ENCODE data around the gene ARHGEF18.
A peak's percentile ranks its signal among the peaks of the same experiment; 100 is the strongest.

Gene ARHGEF18

DNA sequence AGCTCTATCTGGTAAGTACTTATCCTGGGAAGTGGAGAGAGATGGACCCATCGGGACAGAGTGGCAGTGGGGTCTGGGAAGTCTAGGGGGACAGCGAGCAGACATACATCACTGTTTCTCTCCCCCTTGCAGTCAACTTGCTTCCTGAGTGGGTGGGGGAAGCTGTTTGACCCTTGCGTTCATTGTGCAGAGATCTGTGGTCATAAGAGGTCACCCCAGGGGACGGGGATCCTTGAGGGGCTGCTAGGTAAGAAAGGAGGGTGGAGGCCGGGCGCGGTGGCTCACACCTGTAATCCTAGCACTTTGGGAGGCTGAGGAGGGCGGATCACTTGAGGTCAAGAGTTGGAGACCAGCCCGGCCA is 474 bp downstream of the ARHGEF18 start:
- DNase-seq = no peak

DNA sequence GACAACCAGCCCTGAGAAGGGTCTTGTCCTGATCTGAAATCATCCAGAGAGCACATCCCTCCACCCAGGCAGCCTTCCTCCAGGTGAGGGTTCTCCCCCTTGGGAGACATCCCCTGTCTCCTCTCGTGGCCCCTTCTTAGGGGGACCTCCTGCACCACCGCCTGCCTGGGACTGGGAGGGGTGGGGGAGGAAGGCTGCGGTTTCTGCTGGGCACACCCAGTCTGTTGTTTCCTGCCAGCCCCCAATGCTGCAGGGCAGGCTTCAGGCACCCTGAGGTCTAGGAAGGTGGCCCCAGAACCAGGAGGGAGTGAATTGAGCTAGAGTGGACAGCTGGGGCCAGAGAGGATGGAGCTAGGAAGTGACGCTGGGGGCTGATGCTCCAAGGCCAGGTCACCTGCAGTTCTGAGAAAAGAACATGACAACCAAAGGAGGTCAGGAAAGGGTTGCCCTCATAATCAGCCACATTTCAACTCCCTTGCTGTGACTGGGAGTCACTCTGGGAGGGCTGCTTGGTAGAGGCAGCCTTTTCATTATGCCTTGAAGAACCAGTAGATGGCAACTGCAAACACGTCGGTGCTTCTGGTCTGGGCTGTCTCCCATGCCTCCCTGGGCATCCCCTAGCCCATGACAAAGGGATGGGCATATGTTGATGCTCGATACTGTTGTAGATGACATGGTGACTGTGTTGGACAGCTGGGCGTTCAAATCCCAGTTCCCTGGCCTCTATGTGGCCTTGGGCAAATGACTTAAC is 1.4 kb downstream of the ARHGEF18 start:
- no peak for DNase-seq

DNA sequence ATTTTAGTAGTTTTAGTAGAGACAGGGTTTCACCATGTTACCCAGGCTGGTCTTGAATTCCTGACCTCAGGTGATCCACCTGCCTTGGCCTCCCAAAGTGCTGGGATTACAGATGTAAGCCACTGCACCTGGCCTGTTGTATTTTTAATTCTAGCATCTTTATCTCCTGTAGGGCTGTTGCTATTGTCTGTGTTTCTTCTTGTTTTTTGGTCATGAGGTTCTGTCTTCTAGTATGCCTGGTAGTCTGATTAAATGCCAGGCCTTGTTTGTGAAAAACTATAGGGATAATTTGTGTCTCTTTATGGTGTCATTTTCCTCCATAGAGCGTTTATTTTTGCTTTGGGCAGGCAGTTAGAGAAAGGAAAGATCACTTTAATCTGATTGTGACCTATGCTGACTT is 3.1 kb downstream of the ARHGEF18 start:
- no peak for DNase-seq

DNA sequence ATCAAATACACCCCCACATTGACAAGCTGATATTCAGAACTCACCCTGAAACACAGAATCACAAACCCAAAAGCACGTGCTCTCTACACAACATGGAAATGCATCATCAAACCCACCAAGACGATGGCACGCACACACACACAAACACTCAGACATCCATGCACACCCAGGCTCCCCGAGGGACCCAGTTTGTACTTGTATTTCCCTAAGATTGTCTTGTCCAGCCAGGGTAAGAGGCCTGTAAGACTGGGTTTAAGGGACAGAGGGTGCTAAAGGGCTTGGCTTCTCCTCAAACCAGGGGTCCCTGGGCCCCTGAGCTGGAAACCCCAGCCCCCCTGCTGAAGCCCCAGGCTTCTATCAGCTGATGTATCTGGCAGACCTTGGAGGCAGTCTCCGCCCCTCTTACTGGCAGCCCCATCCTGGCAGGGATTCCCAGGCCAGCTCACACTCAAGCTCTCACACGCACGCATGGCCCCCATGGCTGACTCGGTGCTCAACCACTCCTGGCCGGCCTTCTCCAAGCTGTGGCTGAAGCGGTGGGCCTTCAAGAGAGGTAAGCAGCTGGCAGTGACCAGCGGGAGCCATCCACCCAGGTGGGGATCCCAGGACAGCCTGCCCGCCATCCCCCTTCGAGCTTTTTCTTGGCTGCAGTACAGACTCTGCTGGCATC is 6.5 kb downstream of the ARHGEF18 start:
- no peak for DNase-seq

DNA sequence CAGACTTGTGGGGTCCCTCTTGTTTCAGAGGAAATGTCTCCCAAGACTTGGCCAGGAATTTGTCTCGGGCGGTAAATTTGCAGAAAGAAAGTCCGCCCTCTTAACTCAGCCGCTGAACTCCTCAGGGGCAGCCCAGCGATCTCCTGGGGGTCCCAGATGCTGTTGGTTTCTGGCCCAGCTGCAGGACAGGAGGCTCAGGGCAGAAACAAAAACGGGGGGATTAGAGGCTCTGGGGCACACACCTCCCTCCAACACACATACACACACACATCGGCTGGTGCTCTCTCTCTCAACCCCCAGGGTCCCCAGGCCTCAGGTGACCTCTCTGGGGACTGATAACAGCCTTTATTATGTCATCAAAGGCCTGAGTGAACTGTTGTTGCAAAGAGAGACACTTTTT is 7.1 kb downstream of the ARHGEF18 start:
- DNase-seq = no peak

DNA sequence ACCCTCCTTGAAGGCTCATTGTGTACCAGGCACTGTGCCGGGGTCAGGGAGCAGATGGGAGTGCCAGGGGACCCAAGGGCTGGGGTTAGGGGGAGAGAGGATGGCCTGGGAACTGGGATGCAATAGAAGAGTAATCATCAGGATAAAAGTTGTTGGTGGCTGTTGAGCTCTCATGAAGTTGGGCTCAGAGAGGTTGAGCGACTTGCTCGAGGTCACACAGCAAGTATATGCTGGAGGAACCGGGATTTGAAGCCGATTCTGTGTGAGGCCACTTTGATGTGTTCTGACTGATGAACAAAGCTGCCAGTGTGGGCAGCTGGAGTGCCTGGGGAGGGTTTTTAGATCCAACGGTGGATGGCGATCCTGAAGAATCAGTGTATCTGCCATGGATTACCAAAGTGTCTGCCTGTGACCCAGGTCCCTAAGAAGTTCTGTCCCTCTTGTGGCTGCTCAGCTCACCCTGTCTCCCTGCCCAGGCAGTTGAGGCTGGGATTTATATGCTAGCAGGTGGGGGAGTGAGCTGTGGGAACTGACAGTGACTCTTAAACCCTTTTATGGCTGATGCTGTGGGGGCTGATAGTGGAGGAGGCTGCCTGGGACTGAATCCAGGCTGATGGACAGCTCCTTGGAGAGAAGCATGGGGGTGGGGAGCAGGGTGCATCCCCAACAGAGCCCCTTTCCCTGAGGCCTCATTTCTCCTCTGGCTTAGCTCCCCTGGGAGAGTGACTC is 8.3 kb downstream of the ARHGEF18 start:
- DNase-seq = no peak

DNA sequence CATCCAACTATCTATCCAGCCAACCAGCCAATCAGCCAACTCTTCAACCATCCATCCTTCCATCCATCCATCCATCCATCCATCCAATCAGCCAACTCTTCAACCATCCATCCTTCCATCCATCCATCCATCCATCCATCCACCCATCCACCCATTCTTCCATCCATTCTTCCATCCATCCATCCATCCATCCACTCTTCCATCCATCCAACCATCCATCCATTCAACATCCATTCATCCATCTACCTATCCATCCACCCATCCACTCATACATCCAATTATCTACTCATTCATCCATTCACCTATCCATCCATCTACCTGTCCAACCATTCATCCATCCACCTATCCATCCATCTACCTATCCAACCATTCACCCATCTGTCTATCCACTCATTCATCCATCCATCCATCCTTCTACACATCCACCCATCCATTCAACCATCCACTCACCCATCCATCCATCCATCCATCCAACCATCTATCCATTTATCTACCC is 9.4 kb downstream of the ARHGEF18 start:
- DNase-seq = no peak

DNA sequence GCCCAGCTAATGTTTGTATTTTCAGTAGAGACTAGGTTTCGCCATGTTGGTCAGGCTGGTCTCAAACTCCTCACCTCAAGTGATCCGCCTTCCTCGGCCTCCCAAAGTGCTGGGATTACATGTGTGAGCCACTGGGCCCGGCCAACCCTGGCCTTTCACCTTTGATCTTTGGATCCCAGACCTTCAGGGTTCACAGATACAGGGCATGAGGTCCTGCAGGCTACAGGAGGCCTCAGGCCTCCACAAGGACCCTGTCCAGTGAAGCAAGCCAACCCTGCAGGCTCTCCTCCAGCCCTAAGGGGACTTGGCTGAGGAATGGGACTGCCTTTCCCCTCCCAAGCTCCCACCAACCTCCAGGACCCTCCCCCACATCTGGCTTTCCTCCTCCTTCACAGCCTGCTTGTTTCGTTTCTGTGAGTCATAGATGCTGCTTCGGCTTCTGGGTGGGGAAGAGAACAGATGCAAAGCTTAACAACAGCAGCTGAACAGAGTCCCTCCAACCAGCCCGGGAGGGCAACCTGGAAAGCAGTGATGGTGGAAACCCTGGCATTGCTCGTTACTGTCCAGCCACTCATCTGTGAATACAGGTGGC is 11.8 kb downstream of the ARHGEF18 start:
- DNase-seq = no peak

DNA sequence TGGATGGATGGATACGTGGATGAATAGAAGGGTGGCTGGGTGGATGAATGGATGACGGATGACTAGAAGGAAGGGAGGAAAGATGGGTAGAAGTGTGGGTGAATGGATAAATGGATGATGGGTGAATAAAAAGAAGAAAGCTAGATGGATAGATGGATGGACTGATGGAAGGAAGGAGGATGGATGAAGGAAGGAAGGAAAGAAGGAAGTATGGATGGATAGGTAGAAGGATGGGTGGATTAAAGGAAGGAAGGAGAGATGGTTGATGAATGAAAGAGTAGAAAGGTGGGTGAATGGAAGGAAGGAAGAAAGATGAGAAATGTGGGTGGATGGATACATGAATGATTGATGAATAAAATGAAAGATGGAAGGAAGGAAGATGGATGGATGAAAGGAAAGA is 14.5 kb downstream of the ARHGEF18 start:
- no peak for DNase-seq

DNA sequence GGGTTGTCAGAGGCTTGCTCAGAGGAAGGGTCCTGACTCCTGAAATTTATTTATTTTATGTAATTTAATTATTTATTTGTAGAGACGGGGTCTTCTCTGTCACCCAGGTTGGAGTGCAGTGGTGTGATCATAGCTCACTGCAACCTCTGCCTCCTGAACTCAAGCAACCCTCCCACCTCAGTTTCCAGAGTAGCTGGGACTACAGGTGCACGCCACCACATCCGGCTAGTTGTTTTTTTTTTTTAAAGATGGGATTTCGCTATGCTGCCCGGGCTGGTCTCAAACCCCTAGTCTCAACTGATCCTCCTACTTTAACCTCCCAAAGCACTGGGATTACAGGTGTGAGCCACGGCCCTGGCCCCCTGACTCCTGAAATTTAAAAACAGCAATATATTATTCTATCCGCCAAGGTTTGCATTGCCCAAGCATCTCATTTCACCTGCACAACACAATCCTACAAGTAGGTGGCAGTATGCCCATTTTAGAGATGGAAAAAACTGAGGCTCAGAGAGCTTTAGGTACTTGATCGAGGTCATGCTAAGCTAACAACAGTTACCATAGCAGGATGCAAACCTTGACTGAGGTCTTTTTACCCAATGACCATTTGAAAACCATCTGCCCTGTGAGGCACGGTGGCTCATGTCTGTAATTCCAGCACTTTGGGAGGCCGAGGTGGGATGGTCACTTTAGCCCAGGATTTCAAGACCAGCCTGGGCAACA is 18.1 kb downstream of the ARHGEF18 start:
- peak; percentile 61 to 63 for DNase-seq

DNA sequence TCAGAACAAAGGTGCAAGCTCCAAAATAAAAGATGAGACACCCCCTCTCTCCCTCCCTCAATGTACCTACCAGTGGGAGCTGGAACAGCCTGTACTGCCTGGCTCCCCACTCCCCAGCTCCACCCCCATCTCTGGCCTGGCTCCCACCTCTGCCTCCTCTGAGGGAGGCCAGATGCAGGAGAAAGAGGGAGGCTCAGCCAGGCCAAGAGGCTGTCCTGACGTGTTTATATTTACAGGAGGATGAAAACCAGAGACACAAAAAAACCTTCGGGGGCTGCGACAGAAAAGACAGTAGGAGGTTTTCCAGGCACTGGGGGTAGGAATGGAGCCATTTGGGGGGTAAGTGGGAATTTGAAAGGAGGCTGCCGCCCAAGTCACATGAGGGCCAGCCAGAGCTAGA is 19.7 kb downstream of the ARHGEF18 start:
- no peak for DNase-seq

DNA sequence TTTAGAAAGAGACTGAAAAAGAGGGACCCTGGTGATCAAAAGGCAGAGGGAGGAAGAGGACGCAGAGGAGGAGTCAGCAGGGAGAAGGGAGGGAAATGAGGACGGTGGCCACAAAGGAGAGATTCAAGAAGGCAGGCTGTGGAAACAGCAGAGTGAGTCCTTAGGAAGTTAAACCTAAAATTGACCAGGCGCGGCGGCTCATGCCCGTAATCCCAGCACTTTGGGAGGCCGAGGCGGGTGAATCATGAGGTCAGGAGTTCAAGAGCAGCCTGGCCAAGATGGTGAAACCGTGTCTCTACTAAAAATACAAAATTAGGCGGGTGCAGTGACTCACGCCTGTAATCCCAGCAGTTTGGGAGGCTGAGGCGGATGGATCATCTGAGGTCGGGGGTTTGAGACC is 20.1 kb downstream of the ARHGEF18 start:
- peak; percentile 48 to 58 for DNase-seq

DNA sequence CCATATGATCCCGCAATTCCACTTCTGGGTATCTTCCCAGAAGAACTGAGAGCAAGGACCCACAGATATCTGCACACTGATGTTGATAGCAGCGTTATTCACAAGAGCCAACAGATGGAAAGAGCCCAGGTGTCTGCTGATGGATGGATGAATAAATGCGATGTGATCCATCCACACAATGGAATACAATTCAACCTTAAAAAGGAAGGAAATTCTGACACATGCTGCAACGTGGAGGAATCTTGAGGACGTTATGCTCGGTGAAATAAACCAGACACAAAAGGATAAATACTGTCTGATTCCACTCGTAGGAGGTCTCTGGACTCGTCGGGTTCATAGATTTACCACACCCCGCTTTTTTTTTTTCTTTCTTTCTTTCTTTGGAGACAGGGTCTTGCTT is 21.8 kb downstream of the ARHGEF18 start:
- DNase-seq = no peak

DNA sequence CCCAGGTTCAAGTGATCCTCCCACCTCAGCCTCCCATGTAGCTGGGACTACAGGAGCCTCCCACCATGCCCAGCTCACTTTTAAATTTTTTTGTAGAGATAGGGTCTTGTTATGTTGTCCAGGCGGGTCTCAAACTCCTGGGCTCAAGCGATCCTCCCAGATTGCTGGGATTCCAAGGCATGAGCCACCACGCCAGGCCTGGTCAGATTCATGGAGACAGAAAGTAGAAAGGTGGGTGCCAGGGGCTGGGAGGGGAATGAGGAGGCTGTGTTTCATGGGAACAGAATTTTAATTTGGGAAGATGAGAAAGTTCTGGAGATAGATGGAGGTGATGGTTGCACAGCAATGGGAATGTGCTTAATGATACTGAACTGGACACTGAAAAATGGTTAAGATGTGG is 22.3 kb downstream of the ARHGEF18 start:
- DNase-seq = no peak

DNA sequence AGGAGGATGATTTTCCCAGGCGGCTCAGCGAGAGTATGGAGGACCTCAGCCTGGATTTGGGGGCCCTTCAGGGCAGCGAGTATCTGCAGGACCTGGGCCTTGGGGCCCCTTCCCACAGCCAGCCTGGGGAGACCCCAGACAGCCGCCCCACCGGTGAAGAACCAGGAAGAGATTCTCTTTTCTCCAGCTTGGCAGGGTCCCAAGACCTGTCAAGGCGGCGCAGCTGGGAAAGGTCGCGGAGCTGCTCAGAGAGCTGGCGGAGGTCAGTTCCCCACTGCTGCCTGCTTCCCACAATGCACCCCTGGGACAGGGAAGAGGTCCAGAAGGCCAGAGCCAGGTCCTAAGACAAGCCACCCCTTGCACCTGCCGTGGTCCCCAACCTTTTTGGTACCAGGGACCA is 24.1 kb downstream of the ARHGEF18 start:
- no peak for DNase-seq

DNA sequence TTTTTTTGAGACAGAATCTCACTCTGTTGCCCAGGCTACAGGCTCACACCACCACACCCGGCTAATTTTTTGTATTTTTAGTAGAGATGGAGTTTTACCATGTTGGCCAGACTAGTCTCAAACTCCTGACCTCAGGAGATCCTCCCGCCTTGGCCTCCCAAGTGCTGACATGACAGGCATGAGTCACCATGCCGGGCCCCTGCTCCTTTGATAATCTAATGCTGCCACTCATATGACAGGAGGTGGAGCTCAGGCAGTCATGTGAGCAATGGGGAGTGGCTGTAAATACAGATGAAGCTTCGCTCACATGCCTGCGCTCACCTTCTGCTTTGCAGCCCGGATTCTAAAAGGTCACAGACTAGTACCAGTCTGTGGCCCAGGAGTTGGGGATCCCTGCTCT is 25.1 kb downstream of the ARHGEF18 start:
- peak in 1 of 2 donors; percentile 14 for DNase-seq

DNA sequence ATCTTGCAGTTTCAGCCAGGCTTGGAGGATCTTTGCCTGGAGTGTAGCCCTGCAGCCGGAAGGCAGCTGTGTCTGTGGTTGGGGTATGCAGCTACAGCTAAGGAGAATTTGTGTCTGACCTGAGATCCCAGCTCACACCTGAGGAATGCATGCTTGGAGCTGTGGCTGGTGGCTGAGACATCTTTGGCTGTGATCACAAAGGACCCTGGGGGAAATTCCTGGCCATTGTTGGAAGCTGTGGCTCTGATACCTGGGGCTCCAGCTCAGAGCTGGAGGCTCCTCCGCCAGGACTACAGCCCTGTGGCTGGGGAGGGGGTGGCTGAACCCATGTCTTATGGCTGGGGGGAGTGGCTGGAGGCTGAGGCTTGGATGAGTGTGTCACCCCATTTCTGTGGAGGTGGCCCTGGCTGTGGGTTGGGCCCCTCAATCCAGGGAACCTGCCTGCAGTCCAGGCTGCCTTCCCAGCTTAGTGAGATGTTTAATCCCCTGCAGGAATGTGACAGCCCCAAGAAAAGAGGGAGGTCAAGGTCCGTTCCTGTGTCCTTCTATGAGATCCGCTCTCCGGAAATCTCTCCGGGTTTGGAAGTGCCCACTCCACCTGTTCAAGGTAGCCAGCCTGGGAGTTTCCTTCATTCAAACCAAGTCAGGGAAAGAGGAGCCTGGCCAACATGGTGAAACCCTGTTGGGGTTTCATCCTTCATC is 27.6 kb downstream of the ARHGEF18 start:
- no peak for DNase-seq

DNA sequence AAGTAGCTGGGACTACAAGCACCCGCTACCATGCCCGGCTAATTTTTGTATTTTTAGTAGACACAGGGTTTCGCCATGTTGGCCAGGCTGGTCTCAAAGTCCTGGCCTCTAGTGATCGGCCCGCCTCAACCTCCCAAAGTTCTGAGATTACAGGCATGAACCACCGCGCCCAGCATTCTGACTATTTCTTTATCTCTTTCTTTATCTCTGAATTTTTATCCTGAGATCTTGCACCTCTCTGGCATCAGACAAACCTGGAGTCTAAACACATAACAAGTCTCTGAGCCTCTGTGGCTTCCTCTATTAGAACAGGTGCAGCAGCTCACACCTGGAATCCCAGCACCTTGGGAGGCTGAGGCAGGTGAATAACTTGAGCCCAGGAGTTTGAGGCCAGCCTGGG is 28.5 kb downstream of the ARHGEF18 start:
- no peak for DNase-seq

DNA sequence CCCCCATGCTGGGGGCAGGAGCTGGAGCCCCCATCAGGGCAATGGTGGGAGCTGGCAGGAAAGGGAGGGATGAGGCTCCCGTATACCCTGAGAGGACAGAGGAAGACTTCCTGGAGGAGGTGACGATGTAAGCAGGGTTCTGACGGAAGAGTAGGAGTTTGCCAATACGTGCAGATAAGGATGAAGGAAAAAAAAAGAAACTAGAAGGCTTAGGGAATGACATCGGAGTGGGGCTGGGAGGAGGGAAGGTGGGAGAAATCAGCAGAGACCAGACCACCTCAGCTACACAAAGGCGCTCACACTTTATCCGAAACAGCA is 32.3 kb downstream of the ARHGEF18 start:
- no peak for DNase-seq

DNA sequence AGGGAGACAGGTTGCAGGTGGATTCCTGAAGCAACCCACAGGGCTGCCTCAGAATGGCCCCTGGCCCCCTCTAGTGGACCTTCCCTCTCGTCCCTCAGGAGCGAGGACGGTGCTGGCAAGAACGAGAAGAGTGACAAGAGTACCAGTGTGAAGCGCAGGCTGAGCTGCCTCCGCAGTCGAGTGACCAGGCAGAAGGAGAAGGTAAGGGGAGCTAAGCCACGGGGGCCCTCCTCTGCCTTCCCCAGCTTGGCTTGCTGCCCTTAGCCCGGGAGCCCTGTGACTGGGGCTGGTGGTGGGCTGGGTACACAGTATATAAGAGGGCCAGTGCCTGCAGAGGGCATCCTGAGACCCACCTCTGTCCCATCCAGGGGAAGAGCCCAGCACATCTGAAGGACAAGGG is 34.0 kb downstream of the ARHGEF18 start:
- no peak for DNase-seq

DNA sequence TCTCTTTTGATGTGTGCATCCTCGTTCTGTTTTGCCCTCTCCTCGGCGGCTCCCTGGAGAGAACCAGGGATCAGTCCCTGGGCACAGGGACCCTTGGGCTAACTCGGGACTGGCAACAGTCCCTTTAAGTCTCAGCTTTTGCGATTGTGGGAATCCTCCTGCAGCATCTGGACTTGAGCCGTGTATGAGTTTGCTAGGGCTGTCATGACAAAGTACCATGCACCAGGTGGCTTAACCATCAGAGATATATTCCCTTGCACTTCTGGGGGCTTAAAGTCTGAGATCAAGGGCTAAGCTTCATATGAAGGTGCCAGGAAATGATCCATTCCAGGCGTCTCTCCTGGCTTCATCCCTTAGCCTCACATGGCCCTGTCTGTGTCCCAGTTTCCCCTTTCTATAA is 34.5 kb downstream of the ARHGEF18 start:
- no peak for DNase-seq

DNA sequence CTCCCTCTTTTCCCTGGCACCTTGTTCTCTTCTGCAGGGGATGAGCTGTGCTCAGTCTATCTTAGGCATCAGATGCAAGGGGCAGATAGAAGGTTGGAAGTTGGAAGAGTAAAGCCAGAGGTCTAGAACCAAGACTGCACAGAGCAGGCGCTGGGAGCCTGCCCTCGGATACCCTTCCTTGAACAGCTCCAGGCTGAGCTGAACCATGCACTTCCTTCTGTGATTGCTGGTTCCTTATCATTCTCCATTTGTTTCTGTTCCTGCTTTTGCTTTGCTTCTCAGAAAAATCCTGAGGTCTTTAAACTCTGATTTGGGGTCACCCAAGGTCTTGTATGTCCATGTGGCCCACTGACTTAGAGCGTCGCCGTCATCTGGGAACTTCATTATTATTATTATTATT is 36.3 kb downstream of the ARHGEF18 start:
- DNase-seq = peak; percentile 59 to 68

Data from inflammatory macrophage (primary cell).